Fibroblast of peridontal ligament (primary cell): ENCODE measurements around the gene TWSG1.
"Not testable (repeated sequence)": the region's sequence is repeated elsewhere in the genome, so short reads cannot be mapped to it uniquely, and the experiment has no call there.

Experiments
- DNase-seq: peaks from one replicate; pipeline ENCODE4 v3.0.0-alpha.2; 2010; ENCODE audit errors: extremely low read depth

The TWSG1 gene

DNA sequence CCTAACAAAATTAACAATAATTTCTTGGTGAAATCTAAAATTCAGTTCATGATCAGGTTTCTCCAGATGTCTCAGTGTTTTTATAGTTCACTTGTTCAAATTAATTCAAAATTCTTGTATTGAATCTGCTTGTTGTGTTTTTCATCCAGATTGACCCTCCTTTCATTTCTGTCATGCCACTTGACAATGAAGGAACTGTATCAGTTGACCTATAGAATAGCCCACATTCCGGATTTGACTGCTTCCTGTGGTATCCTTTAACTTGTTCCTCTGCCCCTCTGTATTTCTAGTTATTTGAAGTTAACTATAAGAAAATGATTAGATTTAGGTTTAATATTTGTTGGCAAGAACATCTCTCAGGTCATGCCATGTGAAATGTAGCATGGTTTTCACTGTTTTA is 53.3 kb downstream of the TWSG1 start:
- DNase-seq: no peak

GRCh38 chr18:9389706-9390105 is 55.1 kb downstream of the TWSG1 start:
- no peak for DNase-seq

GRCh38 chr18:9392726-9393125 is 58.2 kb downstream of the TWSG1 start:
- DNase-seq: peak; percentile 11

GRCh38 chr18:9394046-9394445 is 59.5 kb downstream of the TWSG1 start:
- no peak for DNase-seq

- no peak for DNase-seq
These were observed 65.6 kb downstream of the TWSG1 start for GRCh38 chr18:9400197-9400596.

DNA sequence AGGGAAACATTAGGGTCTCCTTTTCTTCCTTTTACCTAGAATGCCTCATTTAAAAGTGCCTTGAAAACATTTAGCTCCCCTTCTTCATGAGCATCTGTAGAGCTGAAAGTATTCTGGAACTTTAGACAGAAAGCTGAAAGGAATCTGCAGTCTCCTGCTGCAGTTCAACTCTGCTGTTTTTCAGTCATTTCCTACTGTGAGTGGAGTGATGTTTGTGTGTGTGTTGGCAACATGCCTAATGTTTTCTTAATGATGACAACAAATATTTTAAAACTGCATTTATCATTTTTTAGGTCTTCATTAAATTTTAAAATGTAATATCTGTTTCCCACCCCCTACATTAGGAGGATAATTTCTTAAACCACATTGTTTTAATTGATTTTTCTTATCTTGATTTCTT is 66.6 kb downstream of the TWSG1 start:
- DNase-seq: no peak

DNA sequence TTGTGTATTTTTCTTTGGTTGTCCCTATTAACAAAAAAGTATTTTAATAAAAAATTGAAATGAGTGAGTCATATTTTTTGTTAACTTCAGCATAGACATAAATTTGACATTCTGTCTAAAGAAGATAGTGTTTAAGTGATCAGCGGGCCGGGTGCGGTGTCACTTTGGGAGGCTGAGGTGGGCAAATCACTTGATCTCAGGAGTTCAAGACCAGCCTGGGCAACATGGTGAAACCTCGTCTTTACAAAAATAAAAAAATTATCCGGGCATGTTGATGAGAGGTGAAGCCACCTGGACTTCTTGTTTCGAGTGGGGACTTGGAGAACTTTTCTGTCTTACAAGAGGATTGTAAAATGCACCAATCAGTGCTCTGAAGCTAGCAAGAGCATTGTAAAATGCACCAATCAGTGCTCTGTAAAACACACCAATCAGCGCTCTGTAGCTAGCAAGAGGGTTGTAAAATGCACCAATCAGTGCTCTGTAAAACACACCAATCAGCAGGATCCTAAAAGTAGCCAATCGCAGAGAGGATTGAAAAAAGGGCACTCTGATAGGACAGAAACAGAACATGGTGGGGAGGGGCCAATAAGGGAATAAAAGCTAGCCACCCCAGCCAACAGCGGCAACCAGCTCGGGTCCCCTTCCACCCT is 67.9 kb downstream of the TWSG1 start:
- DNase-seq: not testable (repeated sequence)

GRCh38 chr18:9403795-9404564 is 69.4 kb downstream of the TWSG1 start:
- no peak for DNase-seq

GRCh38 chr18:9404565-9405060 is 70.0 kb downstream of the TWSG1 start:
- DNase-seq: no peak

DNA sequence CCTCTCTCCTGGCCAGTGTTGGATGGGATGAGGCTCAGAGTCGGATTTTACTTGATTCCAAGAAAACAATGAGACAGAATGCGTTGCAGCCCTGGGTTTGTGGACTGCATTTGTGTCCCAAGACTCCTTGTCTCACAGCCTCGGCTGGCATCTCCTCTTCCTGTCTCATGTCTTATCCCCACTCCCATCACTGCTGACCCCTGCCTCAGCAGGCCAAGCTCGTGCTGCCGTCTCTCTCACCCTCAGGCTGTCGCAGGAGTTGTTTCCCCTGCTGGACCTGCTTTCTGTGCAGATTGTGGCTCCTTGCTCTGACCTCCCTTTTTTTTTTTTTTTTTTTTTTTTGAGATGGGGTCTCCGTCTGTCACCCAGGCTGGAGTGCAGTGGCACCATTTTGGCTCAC is 70.6 kb downstream of the TWSG1 start:
- DNase-seq: no peak

GRCh38 chr18:9405977-9406376 is 71.4 kb downstream of the TWSG1 start:
- no peak for DNase-seq

DNA sequence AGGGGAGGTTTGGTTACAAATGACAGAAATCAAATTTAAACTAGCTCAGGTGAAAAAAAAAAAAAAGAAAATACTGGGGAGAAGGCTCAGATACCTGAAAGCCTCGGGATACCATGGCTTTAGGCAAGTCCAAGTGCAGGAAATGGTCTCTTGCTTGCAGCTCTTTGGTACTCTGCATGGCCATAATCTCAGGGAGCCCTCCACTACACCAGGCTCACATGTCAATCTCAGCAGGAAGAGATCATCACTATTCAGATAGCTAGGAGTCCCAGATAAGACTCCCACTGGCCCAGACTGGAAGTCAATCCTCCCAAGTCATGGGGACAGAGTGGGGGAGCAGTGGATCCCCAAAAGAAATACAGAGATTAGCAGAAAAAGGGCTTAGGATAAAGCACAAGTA is 75.9 kb downstream of the TWSG1 start:
- DNase-seq: no peak

- DNase-seq: peak; percentile 72
These were observed 79.0 kb downstream of the TWSG1 start for GRCh38 chr18:9413576-9413975.

DNA sequence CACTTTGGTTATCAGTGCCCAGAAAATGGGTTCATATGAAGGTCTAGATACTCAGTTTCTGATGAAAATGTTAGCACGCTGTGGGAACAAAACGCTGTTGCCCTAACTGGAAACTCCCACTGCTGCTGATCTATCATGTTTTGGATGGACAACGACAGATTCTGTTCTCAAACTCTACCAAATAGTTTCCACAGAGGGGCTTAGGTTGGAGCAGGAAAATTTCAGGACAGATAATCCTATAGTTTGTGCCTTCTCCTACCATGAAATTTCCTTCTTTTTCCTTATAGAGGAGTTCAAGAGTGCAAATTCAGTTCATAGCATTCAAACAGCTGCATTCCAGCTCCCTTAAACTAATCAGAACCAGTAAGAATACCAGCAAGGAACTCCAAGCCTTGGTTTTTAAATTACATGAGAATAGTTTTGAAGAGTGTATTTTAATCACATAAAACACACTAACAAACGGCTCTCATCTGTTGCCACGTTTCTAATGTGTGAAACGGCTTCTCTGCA is 82.0 kb downstream of the TWSG1 start:
- DNase-seq: peak; percentile 62

GRCh38 chr18:9417073-9417851 is 82.7 kb downstream of the TWSG1 start:
- no peak for DNase-seq

DNA sequence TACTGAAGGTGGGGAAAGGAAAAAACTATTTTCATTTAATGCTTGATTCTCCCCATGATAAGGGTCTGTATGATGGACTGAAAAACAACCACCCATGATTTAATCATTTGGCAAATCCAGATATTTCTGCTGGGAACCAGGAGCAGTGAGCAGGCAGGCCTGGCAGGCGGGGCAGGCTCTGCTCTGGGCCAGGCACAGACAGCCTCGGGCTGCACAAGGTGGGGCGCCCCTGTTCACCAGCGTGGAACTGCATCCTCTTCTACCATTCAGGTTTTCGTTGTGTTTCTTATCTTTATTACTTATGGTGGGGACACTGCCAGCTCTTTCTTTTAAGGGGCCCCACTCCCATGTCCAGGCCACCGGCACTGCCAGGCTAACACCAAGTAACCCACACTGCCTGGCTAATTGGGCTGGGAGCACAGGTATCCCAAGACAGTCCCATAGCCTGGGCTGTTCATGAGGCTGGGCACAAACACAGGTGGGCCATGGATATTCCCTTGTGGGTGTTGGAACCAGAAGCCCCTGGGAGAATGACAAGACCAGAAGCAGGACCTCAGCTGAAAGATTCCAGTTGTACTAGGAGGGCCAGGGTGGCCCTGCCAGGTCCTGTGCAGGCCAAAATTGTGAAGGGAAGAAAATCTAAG is 83.6 kb downstream of the TWSG1 start:
- no peak for DNase-seq

- peak; percentile 27 for DNase-seq
These were observed 85.5 kb downstream of the TWSG1 start for GRCh38 chr18:9419956-9420631.

DNA sequence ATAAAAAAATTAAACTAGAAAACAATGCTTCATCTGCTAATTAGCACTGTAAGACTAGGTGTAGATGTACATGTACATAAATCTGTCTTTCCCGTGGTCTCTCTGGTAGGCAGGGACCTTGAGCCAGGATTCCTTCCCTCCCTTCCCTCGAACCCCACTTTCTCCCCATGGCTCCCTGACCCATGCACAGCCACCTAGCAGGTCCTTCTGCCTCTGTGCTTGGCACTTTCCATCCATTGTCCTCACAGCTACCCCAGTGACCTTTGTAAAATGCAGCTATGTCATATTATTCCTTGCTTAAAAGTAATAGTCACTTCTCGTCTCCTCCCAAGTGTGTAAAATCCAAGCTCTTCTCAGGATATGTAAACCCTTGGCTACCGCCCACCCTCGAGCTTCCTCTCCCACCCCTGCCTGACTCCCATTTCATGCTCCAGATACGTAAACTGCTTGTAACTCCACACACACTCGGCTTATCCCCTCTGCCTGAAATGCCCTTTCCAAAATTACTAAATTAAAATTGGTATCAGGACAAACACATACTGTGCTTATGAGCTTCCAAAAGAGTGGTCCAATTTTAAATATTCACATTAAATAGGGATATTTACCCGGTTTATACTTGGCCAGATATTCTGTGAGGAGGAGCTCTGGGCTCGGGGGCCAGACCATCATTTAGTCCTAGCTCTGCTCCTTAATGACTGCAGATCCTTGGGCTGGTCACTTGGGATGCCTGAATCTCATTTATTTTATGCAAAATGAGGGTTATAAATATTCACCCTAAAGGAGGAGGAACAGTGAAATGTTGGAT is 86.7 kb downstream of the TWSG1 start:
- DNase-seq: no peak

DNA sequence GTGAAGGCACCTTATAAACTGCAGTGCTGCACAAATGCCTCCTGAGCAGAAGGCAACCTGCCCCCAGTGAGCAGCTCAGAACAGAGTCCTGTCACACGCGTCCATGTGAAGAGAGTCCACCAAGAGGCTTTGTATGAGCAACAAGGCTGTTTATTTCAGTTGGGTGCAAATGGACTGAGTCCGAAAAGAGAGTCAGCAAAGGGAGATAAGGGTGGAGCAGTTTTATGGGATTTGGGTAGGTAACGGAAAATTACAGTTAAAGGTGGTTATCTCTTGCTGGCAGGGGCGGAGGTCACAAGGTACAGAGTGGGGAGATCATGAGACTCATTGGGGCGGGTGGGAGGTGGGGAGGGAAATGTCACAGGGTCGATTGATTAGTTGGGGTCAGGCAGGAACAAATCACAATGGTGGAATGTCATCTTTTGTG is 87.3 kb downstream of the TWSG1 start:
- DNase-seq: no peak

GRCh38 chr18:9422816-9423519 is 88.4 kb downstream of the TWSG1 start:
- no peak for DNase-seq
